ENCODE data around the gene CELA3A. TPM values are rescaled to one million over a fixed set of nuclear protein-coding genes. Genes with fewer than 3 reads are reported as not detected.
"Not testable (repeated sequence)": the region's sequence is repeated elsewhere in the genome, so short reads cannot be mapped to it uniquely, and the experiment has no call there.

The CELA3A gene
- total RNA-seq, 1 experiment from 2014 or later, result not detected

DNA sequence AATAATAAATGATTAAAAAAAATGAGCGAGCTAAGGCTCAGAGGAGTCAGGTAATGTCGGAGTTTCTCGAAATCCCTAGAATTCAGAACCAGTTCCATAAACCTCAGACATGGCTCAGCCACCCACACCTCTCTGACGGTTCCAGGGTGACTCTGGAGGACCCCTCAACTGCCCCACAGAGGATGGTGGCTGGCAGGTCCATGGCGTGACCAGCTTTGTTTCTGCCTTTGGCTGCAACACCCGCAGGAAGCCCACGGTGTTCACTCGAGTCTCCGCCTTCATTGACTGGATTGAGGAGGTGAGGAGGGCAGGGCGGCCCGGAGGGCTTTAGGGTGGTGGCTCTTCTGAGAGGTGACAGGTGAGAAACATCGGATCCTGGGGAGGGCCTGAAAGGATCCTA, 15.1 kb upstream of the CELA3A start:
- not testable (repeated sequence) for H3K36me3 ChIP-seq (ENCODE audit: insufficient read depth, low read length); H3K9me2 ChIP-seq (replicated peaks; ENCODE audit: insufficient read depth, low read length); H3K4me2 ChIP-seq (ENCODE audit: low read depth, low read length, poor library complexity, severe bottlenecking); H3K9ac ChIP-seq (ENCODE audit: low read length); DNase-seq; H3K27me3 ChIP-seq (ENCODE audit: low read length); H3K4me1 ChIP-seq (ENCODE audit: low read length); H3K4me3 ChIP-seq (ENCODE audit: low read length); H3K79me2 ChIP-seq (ENCODE audit: low read length); H3K27ac ChIP-seq (ENCODE audit: low read length); H4K20me1 ChIP-seq (ENCODE audit: insufficient read depth, low read depth, low read length); H2AFZ ChIP-seq (ENCODE audit: low read length); H3K9me3 ChIP-seq (ENCODE audit: low read length)

GRCh38 chr1:21989672-21990393, 11.6 kb upstream of the CELA3A start:
- H3K4me2 ChIP-seq (ENCODE audit: low read depth, low read length, poor library complexity, severe bottlenecking); H3K27me3 ChIP-seq (ENCODE audit: low read length); H3K27ac ChIP-seq (ENCODE audit: low read length); H3K9me2 ChIP-seq (replicated peaks; ENCODE audit: insufficient read depth, low read length); H4K20me1 ChIP-seq (ENCODE audit: insufficient read depth, low read depth, low read length); DNase-seq; H3K36me3 ChIP-seq (ENCODE audit: insufficient read depth, low read length); H3K9me3 ChIP-seq (ENCODE audit: low read length); H2AFZ ChIP-seq (ENCODE audit: low read length); H3K4me1 ChIP-seq (ENCODE audit: low read length); H3K79me2 ChIP-seq (ENCODE audit: low read length); H3K4me3 ChIP-seq (ENCODE audit: low read length); H3K9ac ChIP-seq (ENCODE audit: low read length): not testable (repeated sequence)

DNA sequence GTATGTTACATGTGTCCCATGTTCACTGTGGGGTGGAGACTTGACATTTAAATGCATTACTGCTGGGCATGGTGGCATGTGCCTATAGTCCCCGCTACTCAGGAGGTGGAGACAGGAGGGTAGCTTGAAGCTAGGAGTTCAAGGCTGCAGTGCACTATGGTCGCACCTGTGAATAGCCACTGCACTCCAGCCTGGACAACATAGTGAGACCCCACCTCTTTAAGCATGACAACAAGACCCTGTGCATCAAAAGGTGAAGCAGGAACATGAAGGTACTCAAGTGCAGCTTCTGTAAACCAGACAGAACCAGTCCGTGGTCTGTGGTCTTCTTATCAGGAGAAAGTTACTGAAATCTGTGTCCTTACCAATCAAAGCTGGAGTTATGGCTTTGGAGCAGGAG, 9.3 kb upstream of the CELA3A start:
- not testable (repeated sequence) for DNase-seq; H3K9ac ChIP-seq (ENCODE audit: low read length)

GRCh38 chr1:21994716-21995115, 6.7 kb upstream of the CELA3A start:
- not testable (repeated sequence) for H3K36me3 ChIP-seq (ENCODE audit: insufficient read depth, low read length); H3K27me3 ChIP-seq (ENCODE audit: low read length); H3K27ac ChIP-seq (ENCODE audit: low read length); H3K79me2 ChIP-seq (ENCODE audit: low read length); DNase-seq; H2AFZ ChIP-seq (ENCODE audit: low read length); H3K4me3 ChIP-seq (ENCODE audit: low read length); H3K9me2 ChIP-seq (replicated peaks; ENCODE audit: insufficient read depth, low read length); H3K9me3 ChIP-seq (ENCODE audit: low read length); H3K4me2 ChIP-seq (ENCODE audit: low read depth, low read length, poor library complexity, severe bottlenecking); H3K9ac ChIP-seq (ENCODE audit: low read length); H3K4me1 ChIP-seq (ENCODE audit: low read length); H4K20me1 ChIP-seq (ENCODE audit: insufficient read depth, low read depth, low read length)

More for the DNA sequence above, 9.3 kb upstream of the CELA3A start:
- not testable (repeated sequence) for H3K4me1 ChIP-seq (ENCODE audit: low read length); H3K27ac ChIP-seq (ENCODE audit: low read length); H3K9me3 ChIP-seq (ENCODE audit: low read length); H3K27me3 ChIP-seq (ENCODE audit: low read length); H3K36me3 ChIP-seq (ENCODE audit: insufficient read depth, low read length); H3K4me2 ChIP-seq (ENCODE audit: low read depth, low read length, poor library complexity, severe bottlenecking); H3K9me2 ChIP-seq (replicated peaks; ENCODE audit: insufficient read depth, low read length); H3K4me3 ChIP-seq (ENCODE audit: low read length); H2AFZ ChIP-seq (ENCODE audit: low read length); H4K20me1 ChIP-seq (ENCODE audit: insufficient read depth, low read depth, low read length); H3K79me2 ChIP-seq (ENCODE audit: low read length)

DNA sequence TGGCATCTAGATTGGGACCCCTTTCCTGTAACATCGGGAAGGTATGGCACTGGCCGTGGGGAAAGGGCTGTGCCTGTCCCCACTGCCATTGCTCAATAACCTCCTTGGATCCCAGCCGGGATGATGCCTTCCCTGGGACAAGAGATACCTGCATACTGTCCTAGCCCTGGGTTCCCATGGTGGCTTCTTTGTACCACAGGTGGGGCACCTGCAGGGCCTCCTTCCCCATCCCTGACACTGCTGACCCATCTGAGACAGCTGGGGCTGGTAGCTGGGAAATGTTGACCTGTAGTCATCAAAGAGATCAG, 4.8 kb upstream of the CELA3A start:
- not testable (repeated sequence) for H3K9me2 ChIP-seq (replicated peaks; ENCODE audit: insufficient read depth, low read length); H2AFZ ChIP-seq (ENCODE audit: low read length); H3K9me3 ChIP-seq (ENCODE audit: low read length); DNase-seq; H3K79me2 ChIP-seq (ENCODE audit: low read length); H3K27me3 ChIP-seq (ENCODE audit: low read length); H3K4me2 ChIP-seq (ENCODE audit: low read depth, low read length, poor library complexity, severe bottlenecking); H3K4me3 ChIP-seq (ENCODE audit: low read length); H3K36me3 ChIP-seq (ENCODE audit: insufficient read depth, low read length); H3K27ac ChIP-seq (ENCODE audit: low read length); H3K4me1 ChIP-seq (ENCODE audit: low read length); H4K20me1 ChIP-seq (ENCODE audit: insufficient read depth, low read depth, low read length); H3K9ac ChIP-seq (ENCODE audit: low read length)

- not testable (repeated sequence) for H3K27me3 ChIP-seq (ENCODE audit: low read length); H3K4me2 ChIP-seq (ENCODE audit: low read depth, low read length, poor library complexity, severe bottlenecking); H3K9me3 ChIP-seq (ENCODE audit: low read length); H3K36me3 ChIP-seq (ENCODE audit: insufficient read depth, low read length); H3K4me3 ChIP-seq (ENCODE audit: low read length); DNase-seq; H3K4me1 ChIP-seq (ENCODE audit: low read length); H3K79me2 ChIP-seq (ENCODE audit: low read length); H3K9ac ChIP-seq (ENCODE audit: low read length); H3K9me2 ChIP-seq (replicated peaks; ENCODE audit: insufficient read depth, low read length); H4K20me1 ChIP-seq (ENCODE audit: insufficient read depth, low read depth, low read length); H3K27ac ChIP-seq (ENCODE audit: low read length); H2AFZ ChIP-seq (ENCODE audit: low read length)
These were observed 3.4 kb upstream of the CELA3A start for GRCh38 chr1:21997891-21998623.

DNA sequence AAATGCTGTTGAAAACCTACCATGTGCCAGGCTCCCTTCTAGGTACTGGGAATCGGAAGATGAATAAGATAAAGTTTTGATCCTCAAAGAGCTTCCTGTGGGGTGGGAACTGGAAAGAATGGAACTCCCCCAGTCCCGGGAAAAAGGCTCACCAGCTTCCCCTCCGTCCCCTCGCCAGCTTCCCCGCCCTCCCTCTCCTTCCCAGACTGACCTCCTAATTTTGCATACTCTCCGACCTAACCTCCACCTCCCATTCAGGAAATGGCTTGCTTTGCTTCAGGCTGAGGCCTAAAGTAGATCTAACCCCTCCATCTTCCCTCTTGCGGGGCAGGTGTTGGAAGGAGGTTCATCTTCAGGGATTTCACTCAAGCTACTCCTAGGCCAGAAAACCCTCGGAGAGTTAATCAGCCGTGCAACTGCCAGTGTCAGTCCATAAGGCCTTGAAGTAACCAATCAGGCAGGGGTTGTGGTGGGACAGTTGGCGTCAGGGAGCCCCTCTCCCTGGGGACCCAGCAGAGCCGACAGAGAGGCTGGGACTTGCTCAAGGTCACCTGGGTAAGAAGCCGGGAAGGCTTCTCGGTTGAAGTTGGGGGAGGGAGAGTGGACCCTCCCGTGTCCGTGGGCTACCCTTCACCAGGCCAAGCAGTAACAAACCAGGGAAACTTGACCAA, 2.7 kb upstream of the CELA3A start:
- H3K9me2 ChIP-seq (replicated peaks; ENCODE audit: insufficient read depth, low read length); H3K4me2 ChIP-seq (ENCODE audit: low read depth, low read length, poor library complexity, severe bottlenecking); H3K9me3 ChIP-seq (ENCODE audit: low read length); H2AFZ ChIP-seq (ENCODE audit: low read length); DNase-seq; H4K20me1 ChIP-seq (ENCODE audit: insufficient read depth, low read depth, low read length); H3K4me3 ChIP-seq (ENCODE audit: low read length); H3K27ac ChIP-seq (ENCODE audit: low read length); H3K36me3 ChIP-seq (ENCODE audit: insufficient read depth, low read length); H3K79me2 ChIP-seq (ENCODE audit: low read length); H3K4me1 ChIP-seq (ENCODE audit: low read length); H3K9ac ChIP-seq (ENCODE audit: low read length); H3K27me3 ChIP-seq (ENCODE audit: low read length): not testable (repeated sequence)

- not testable (repeated sequence) for H3K9me2 ChIP-seq (replicated peaks; ENCODE audit: insufficient read depth, low read length); H2AFZ ChIP-seq (ENCODE audit: low read length); H3K9ac ChIP-seq (ENCODE audit: low read length); H3K4me2 ChIP-seq (ENCODE audit: low read depth, low read length, poor library complexity, severe bottlenecking); H3K4me3 ChIP-seq (ENCODE audit: low read length); H3K27me3 ChIP-seq (ENCODE audit: low read length); H3K36me3 ChIP-seq (ENCODE audit: insufficient read depth, low read length); H3K9me3 ChIP-seq (ENCODE audit: low read length); DNase-seq; H3K27ac ChIP-seq (ENCODE audit: low read length); H3K79me2 ChIP-seq (ENCODE audit: low read length); H3K4me1 ChIP-seq (ENCODE audit: low read length); H4K20me1 ChIP-seq (ENCODE audit: insufficient read depth, low read depth, low read length)
These were observed 1.8 kb upstream of the CELA3A start for GRCh38 chr1:21999645-22000044.

All from Karpas-422 (cell line).